H9 (cell line): ENCODE measurements around the gene CCL15. TPM values are rescaled to one million over a fixed set of nuclear protein-coding genes. Genes with fewer than 3 reads are reported as not detected.
A peak's percentile ranks its signal among the peaks of the same experiment; 100 is the strongest.

Experiments
- DNase-seq: peaks from one replicate; pipeline ENCODE4 v3.0.0-alpha.2; 2017
- H2AFZ ChIP-seq: one replicate; pipeline ENCODE4 v1.6.1; 2013; ENCODE audit warnings: mild to moderate bottlenecking, low read length, control low read depth, moderate library complexity
- H2AK5ac ChIP-seq: 2 replicates; pipeline ENCODE4 v1.6.1; 2013; ENCODE audit warnings: low read length, control low read depth, mixed read lengths; ENCODE audit not compliant: insufficient read length
- H2BK120ac ChIP-seq: one replicate; pipeline ENCODE4 v1.6.1; 2013; ENCODE audit warnings: low read depth, mild to moderate bottlenecking, low read length, control low read depth, inconsistent platforms; ENCODE audit not compliant: poor library complexity, severe bottlenecking
- H2BK12ac ChIP-seq: 2 replicates; pipeline ENCODE4 v1.6.1; 2013; ENCODE audit warnings: low read length, control low read depth, mixed read lengths, low read depth; ENCODE audit not compliant: insufficient read length
- H2BK15ac ChIP-seq: 2 replicates; pipeline ENCODE4 v1.6.1; 2013; ENCODE audit warnings: low read depth, low read length, control low read depth
- H2BK20ac ChIP-seq: one replicate; pipeline ENCODE4 v1.6.1; 2013; ENCODE audit warnings: low read depth, mild to moderate bottlenecking, low read length, control low read depth, inconsistent platforms; ENCODE audit not compliant: poor library complexity, severe bottlenecking
- H2BK5ac ChIP-seq: 2 replicates; pipeline ENCODE4 v1.6.1; 2013; ENCODE audit warnings: low read length, control low read depth, mixed read lengths; ENCODE audit not compliant: insufficient read length
- H3K14ac ChIP-seq: 2 replicates; pipeline ENCODE4 v1.6.1; 2013; ENCODE audit warnings: low read length, control low read depth; ENCODE audit not compliant: insufficient read depth
- H3K18ac ChIP-seq: 2 replicates; pipeline ENCODE4 v1.6.1; 2013; ENCODE audit warnings: low read depth, mild to moderate bottlenecking, mixed read lengths, low read length, control low read depth; ENCODE audit not compliant: insufficient read length
- H3K23ac ChIP-seq: 2 replicates; pipeline ENCODE4 v1.6.1; 2013; ENCODE audit warnings: low read length, control low read depth, mixed read lengths, low read depth; ENCODE audit not compliant: insufficient read length
- H3K23me2 ChIP-seq: 2 replicates; pipeline ENCODE4 v1.6.1; 2013; ENCODE audit warnings: low read depth, mild to moderate bottlenecking, mixed read lengths, low read length, control low read depth; ENCODE audit not compliant: insufficient read length, poor library complexity, severe bottlenecking
- H3K27ac ChIP-seq: 2 replicates; pipeline ENCODE4 v1.5.1; 2013; ENCODE audit warnings: low read length, control low read depth, mixed read lengths, low read depth; ENCODE audit not compliant: insufficient read length
- H3K27me3 ChIP-seq: 2 replicates; pipeline ENCODE4 v1.6.1; 2013; ENCODE audit warnings: low read length, control low read depth, inconsistent platforms; ENCODE audit not compliant: insufficient read depth
- H3K4ac ChIP-seq: 2 replicates; pipeline ENCODE4 v1.6.1; 2013; ENCODE audit warnings: low read depth, mild to moderate bottlenecking, control low read depth, inconsistent platforms, low read length, moderate library complexity
- H3K4me1 ChIP-seq: 2 replicates; pipeline ENCODE4 v1.6.1; 2013; ENCODE audit warnings: low read length, control low read depth, inconsistent platforms; ENCODE audit not compliant: insufficient read depth
- H3K4me2 ChIP-seq: 2 replicates; pipeline ENCODE4 v1.6.1; 2013; ENCODE audit warnings: low read length, control low read depth, mixed read lengths; ENCODE audit not compliant: insufficient read length, insufficient read depth
- H3K56ac ChIP-seq: 2 replicates; pipeline ENCODE4 v1.6.1; 2013; ENCODE audit warnings: low read depth, mild to moderate bottlenecking, mixed read lengths, low read length, control low read depth; ENCODE audit not compliant: insufficient read length
- H3K79me1 ChIP-seq: 2 replicates; pipeline ENCODE4 v1.6.1; 2013; ENCODE audit warnings: low read depth, mild to moderate bottlenecking, moderate library complexity, low read length, control low read depth, inconsistent platforms; ENCODE audit not compliant: insufficient read depth, poor library complexity, severe bottlenecking
- H3K79me2 ChIP-seq: 2 replicates; pipeline ENCODE4 v1.6.1; 2013; ENCODE audit warnings: low read length, control low read depth, inconsistent platforms; ENCODE audit not compliant: insufficient read depth
- H3K9ac ChIP-seq: 2 replicates; pipeline ENCODE4 v1.6.1; 2013; ENCODE audit warnings: low read length, control low read depth, mixed read lengths; ENCODE audit not compliant: insufficient read length; ENCODE audit errors: extremely low read depth
- H3K9me3 ChIP-seq: one replicate; pipeline ENCODE4 v1.6.1; 2013; ENCODE audit warnings: low read depth, low read length, inconsistent platforms; ENCODE audit not compliant: control insufficient read depth
- H3T11ph ChIP-seq: one replicate; pipeline ENCODE4 v1.6.1; 2013; ENCODE audit warnings: mild to moderate bottlenecking, low read length, control low read depth, inconsistent platforms
- H4K20me1 ChIP-seq: one replicate; pipeline ENCODE4 v1.6.1; 2013; ENCODE audit not compliant: control insufficient read depth, insufficient read length, insufficient read depth
- H4K5ac ChIP-seq: 2 replicates; pipeline ENCODE4 v1.6.1; 2013; ENCODE audit warnings: low read depth, mild to moderate bottlenecking, mixed read lengths, low read length, control low read depth; ENCODE audit not compliant: insufficient read length
- H4K8ac ChIP-seq: replicated peaks from 2 replicates; pipeline ENCODE4 v1.6.1; 2013; ENCODE audit warnings: low read length, control low read depth, mixed read lengths, low read depth; ENCODE audit not compliant: insufficient read length
- H4K91ac ChIP-seq: 2 replicates; pipeline ENCODE4 v1.6.1; 2013; ENCODE audit warnings: low read depth, mild to moderate bottlenecking, moderate library complexity, mixed read lengths, low read length, control low read depth; ENCODE audit not compliant: insufficient read length
- H3K27ac Mint-ChIP-seq, 3 experiments: 2 replicates in 2 of 3; 3 replicates in 1 of 3; pipeline ENCODE4 v1.8.0; 2020 to 2021; ENCODE audit warnings: mixed read lengths in 3 of 3, mild to moderate bottlenecking in 1 of 3, moderate library complexity in 1 of 3
- H3K27me3 Mint-ChIP-seq: 2 replicates; pipeline ENCODE4 v1.8.0; 2021; ENCODE audit warnings: low read depth, mild to moderate bottlenecking, moderate library complexity, mixed read lengths
- H3K36me3 Mint-ChIP-seq, 3 experiments: 2 replicates in 2 of 3; 3 replicates in 1 of 3; pipeline ENCODE4 v1.8.0; 2020 to 2021; ENCODE audit warnings: low read depth in 3 of 3, mixed read lengths in 3 of 3; ENCODE audit not compliant: insufficient read depth in 1 of 3
- H3K4me1 Mint-ChIP-seq, 2 experiments: 2 replicates each; pipeline ENCODE4 v1.8.0; 2020; ENCODE audit warnings: mixed read lengths in 2 of 2
- H3K4me3 Mint-ChIP-seq, 2 experiments: 2 replicates in 1 of 2; 3 replicates in 1 of 2; pipeline ENCODE4 v1.8.0; 2020 to 2021; ENCODE audit warnings: mild to moderate bottlenecking in 2 of 2, mixed read lengths in 2 of 2, moderate library complexity in 1 of 2
- H3K9me3 Mint-ChIP-seq, 2 experiments: 2 replicates in 1 of 2; 3 replicates in 1 of 2; pipeline ENCODE4 v1.8.0; 2020; ENCODE audit warnings: mild to moderate bottlenecking in 2 of 2, mixed read lengths in 2 of 2, moderate library complexity in 1 of 2
- CTCF ChIP-seq: fragments of 200-600 bp; sonication (generic); conservative IDR thresholded peaks from 3 replicates; pipeline ENCODE4 v1.8.0; 2021; ENCODE audit warnings: antibody characterized with exemption, mild to moderate bottlenecking
- WGBS: extraction: QIAGEN DNeasy Blood & Tissue Kit; methylation state at CpG from one replicate; pipeline ENCODE4 v1.1.7; 2013; ENCODE audit warnings: missing lambda C conversion rate, low lambda C conversion rate, mixed read lengths; ENCODE audit not compliant: insufficient read length; ENCODE audit errors: extremely low coverage; 5-methylcytosine and 5-hydroxymethylcytosine counted together
- total RNA-seq: library from RNA; stranded (reverse); gene quantifications from 2 replicates; pipeline ENCODE4 v1.2.1, GENCODE V29; 2021

The CCL15 gene
- total RNA-seq, 1 experiment from 2014 or later = not detected

GRCh38 chr17:35984140-35984539 lies 17.2 kb downstream of the CCL15 start:
- H3T11ph ChIP-seq = no peak overlapping the region
- no peak overlapping the region for H3K4ac ChIP-seq
- H3K56ac ChIP-seq = no peak overlapping the region
- WGBS = no CpG with 5 or more reads among the region's 6 CpGs
- H2BK120ac ChIP-seq = no peak overlapping the region
- no peak overlapping the region for H3K18ac ChIP-seq
- no peak for TF ChIP-seq CTCF
- H3K4me3 Mint-ChIP-seq = no peak overlapping the region
- peaks cover 5% of the 10 kb centered on the region for H3K27me3 Mint-ChIP-seq
- H3K27ac ChIP-seq = no peak overlapping the region
- H2BK5ac ChIP-seq = no peak overlapping the region
- H3K9me3 Mint-ChIP-seq = no peaks in the 10 kb centered on the region; a peak in 2 of 5 replicates
- H3K27ac Mint-ChIP-seq = no peak overlapping the region; a peak in 1 of 7 replicates
- no peak overlapping the region for H2BK15ac ChIP-seq
- no peaks in the 10 kb centered on the region for H4K20me1 ChIP-seq
- H4K91ac ChIP-seq = no peak overlapping the region
- no peak overlapping the region for H2BK20ac ChIP-seq
- no peaks in the 10 kb centered on the region for H3K36me3 Mint-ChIP-seq
- no peak overlapping the region for H3K4me2 ChIP-seq
- H3K9me3 ChIP-seq = no peaks in the 10 kb centered on the region
- DNase-seq = peak; percentile 19
- no peaks in the 10 kb centered on the region for H3K27me3 ChIP-seq
- H3K23ac ChIP-seq = no peak overlapping the region
- H2BK12ac ChIP-seq = no peak overlapping the region
- H3K9ac ChIP-seq = no peak overlapping the region
- no peak overlapping the region for H3K14ac ChIP-seq
- no peaks in the 10 kb centered on the region for H3K23me2 ChIP-seq
- no peak overlapping the region for H2AFZ ChIP-seq
- no peaks in the 10 kb centered on the region for H3K4me1 ChIP-seq
- no peak overlapping the region for H2AK5ac ChIP-seq
- H4K5ac ChIP-seq = no peak overlapping the region
- H3K79me1 ChIP-seq = no peaks in the 10 kb centered on the region
- no peaks in the 10 kb centered on the region for H3K4me1 Mint-ChIP-seq
- no peaks in the 10 kb centered on the region for H3K79me2 ChIP-seq
- H4K8ac ChIP-seq = no peak overlapping the region
